ENCODE results near the gene FBXW4.

The FBXW4 gene

GRCh38 chr10:101565936-101566332 is 129.0 kb downstream of the FBXW4 start:
- DNase-seq, result no peak

DNA sequence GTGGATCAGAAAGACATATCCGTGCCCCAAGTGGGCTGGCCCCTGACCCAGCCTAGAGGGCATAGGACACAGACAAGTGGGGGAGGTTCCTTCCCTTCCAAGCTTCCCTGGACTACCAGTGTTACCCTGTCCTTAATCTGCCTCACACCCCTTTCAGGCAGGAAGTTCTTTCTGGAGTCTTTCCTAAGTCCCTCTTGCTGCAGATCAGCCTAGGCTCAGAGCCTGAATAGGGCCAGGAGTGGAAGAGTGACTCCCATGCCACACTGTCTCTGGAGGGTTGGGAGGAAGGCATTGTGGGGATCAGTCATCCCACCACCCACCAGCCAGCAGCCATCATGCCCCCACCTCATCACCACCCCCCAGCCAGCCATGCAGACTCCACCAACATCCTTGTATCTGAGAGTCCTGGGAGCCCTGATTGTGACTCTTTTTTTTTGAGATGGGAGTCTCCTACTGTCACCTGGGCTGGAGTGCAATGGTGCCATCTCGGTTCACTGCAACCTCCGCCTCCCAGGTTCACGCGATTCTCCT is 129.5 kb downstream of the FBXW4 start:
- DNase-seq, result no peak

- no peak for DNase-seq
Measured at GRCh38 chr10:101564490-101564991, 130.4 kb downstream of the FBXW4 start.

GRCh38 chr10:101563497-101564040 is 131.4 kb downstream of the FBXW4 start:
- DNase-seq, result no peak

DNA sequence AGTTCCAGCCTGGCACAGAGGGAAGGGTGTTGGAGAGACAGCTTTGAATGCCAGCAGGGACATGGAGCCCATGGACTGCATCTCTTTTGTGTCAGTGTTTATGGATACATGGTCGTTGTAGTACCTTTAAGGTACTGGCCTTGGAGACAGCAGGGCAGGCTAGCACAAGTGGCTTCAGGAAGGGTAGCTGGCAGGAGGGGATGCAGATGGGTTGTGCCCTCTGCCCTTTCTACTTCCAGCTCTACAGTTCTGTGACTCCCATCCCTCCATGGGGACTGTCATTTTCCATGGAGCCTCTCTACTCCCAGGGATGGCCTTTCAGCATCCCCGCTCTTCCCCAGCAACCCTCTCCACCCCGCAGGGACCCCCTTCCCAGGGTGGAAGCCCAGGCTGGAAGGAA is 132.0 kb downstream of the FBXW4 start:
- no peak for DNase-seq

- DNase-seq, result no peak
Measured at GRCh38 chr10:101562231-101562630, 132.7 kb downstream of the FBXW4 start.

- no peak for DNase-seq
Measured at GRCh38 chr10:101561068-101561915, 133.7 kb downstream of the FBXW4 start.

Measured in C1 segment of cervical spinal cord (tissue), 14 donors.